Measurements from ENCODE around the gene OLFM2.

Gene OLFM2

DNA sequence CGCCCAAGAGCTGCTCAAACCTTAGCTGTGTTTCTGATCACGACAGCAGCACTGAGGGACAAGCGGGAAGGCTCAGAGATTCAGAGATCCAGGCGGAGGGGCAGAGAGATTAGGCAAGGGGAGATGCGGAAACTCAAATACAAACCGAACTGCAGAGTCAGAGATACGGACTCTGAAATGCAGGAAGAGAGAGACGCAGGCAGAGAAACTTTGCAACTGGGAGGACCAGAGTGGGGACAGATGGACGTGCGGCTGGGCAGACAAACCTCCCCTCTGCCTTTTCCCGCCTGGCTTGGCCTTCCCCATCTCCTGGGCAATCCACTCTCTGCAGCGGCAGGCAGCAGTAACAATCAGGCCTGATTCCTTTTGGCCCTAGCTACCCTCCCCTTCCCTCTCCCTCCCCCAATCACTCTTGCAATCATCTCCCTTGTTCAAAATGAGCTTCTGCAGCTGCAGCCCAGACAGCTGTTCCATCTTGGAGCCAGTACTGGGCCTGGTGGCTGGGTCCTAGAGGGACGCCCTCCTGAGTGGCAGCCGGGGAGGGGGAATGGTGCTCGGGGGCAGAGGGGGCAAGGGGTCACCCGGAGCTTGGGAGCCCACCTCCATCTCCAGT lies 29.7 kb downstream of the OLFM2 start:
- peak; percentile 18 for DNase-seq

DNA sequence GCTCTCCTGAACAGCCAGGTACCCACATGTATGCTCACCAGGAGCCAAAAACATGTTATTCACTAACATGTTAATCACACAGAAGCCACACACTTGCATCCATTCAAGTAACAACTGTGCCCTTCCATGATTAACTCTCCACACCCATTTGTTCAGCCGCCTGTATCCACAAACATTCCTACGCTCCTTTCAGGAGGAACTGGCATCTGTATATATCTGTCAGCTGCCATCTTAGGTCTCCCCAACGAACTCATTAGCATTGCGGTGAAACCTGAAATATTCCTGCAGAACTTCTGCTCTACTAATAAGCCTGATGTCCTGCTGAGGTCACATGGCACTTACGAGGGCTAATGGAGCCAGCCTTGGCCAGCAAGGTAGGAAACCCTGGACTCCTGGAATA lies 33.0 kb downstream of the OLFM2 start:
- DNase-seq, result no peak

DNA sequence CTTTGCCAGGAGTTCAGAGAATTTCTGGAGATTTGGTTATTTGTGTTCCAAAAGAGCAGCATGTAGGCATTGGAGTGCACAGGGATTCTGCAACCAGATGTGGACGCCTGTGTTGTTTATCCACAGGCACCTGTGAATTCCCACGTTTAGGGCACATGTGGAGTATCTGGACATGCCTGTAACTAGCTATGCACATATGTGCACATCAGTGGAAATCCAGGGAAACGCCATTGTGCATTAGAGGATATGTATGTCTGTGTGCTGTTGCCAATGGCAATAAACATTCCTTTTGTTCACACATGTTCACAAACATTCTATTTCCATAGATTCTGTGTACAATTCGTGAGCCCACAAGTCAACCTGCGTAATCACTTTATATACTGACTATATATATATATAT lies 34.7 kb downstream of the OLFM2 start:
- no peak for DNase-seq

GRCh38 chr19:9901020-9901419 lies 35.3 kb downstream of the OLFM2 start:
- DNase-seq, result no peak

- no peak for DNase-seq
These were observed 44.5 kb downstream of the OLFM2 start for GRCh38 chr19:9891609-9892373.

GRCh38 chr19:9885077-9885552 lies 51.2 kb downstream of the OLFM2 start:
- DNase-seq, result no peak

DNA sequence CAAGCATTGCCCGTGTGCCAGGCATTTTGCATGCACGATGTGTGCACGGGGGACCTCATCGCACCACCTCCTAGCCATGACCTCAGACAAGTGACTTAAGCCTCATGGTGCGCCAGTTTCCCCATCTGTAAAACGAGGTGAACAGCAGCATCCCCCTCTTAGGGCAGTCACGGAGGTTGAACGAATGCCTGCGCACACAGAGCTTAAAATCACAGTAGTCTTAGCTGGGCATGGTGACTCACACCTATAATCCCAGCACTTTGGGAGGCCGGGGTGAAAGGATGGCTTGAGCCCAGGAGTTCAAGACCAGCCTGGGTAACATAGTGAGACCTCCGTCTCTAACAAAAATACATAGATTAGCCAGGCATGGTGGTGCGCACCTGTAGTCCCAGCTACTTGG lies 52.6 kb downstream of the OLFM2 start:
- no peak for DNase-seq

DNA sequence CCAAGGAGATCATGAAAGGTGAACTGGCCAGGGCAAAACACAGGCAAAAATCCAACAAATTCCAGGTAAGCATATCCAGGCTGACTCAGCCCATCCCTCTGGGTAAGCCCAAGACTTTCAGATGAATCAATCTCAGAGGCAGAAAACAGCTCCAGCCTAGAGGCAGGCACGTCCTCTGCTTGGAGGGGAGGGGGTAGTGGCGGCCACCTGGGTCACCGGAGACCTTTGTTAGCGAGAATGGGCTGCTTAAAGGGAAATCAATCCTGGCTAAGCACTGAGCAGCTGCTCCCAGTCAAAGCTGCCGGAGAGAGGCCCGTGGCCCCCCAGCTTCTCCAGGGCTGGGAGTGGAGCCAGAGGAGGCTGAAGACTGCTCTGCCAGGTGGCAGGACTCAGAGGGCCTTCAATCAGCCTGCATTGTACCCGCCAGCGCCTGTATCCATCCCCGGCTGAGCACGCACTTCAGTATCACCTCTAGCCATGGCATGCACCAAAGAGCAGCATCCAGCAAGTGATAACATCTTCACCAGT lies 53.0 kb downstream of the OLFM2 start:
- peak; percentile 71 for DNase-seq

DNA sequence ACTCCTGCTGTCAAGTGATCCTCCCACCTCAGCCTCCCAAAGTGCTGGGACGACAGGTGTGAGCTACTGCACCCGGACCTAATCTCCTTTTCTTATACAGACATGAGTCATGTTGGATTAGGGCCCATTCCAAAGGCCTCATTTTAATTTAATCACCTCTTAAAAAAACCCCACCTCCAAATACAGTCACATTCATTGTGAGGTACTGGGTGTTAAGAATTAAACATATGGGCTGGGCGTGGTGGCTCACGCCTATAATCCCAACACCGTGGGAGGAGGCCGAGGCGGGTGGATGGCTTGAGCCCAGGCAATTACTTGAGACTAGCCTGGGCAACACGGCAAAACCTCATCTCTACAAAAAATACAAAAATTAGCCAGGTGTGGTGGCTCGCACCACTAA lies 54.6 kb downstream of the OLFM2 start:
- no peak for DNase-seq

DNA sequence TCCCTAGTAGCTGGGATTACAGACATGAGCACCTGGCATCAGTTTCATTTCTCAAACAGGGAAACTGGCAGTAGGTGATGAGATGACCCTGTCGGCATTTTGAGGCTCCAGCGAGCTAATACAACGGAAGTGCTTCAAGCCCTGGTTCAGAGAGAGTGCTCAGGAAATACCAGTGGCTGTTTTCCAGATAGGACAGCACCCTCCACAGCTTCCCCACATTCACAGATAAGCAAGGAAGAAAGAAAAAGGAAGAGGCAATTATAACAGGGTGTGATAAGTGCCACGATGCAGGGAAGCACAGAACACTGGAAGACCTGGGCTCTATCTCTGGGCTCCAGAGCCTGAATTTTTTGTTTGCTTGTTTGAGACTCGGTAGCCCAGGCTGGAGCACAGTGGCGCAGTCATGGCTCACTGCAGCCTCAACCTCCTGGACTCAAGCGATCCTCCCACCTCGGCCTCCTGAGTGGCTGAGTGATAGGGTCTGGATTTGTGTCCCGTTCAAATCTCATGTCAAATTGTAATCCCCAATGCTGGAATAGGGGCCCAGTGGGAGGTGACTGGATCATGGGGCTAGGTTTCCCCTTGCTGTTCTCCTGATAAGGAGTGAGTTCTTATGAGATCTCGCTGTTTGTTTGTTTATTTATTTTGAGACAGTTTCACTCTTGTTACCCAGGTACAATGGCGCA lies 57.7 kb downstream of the OLFM2 start:
- no peak for DNase-seq

DNA sequence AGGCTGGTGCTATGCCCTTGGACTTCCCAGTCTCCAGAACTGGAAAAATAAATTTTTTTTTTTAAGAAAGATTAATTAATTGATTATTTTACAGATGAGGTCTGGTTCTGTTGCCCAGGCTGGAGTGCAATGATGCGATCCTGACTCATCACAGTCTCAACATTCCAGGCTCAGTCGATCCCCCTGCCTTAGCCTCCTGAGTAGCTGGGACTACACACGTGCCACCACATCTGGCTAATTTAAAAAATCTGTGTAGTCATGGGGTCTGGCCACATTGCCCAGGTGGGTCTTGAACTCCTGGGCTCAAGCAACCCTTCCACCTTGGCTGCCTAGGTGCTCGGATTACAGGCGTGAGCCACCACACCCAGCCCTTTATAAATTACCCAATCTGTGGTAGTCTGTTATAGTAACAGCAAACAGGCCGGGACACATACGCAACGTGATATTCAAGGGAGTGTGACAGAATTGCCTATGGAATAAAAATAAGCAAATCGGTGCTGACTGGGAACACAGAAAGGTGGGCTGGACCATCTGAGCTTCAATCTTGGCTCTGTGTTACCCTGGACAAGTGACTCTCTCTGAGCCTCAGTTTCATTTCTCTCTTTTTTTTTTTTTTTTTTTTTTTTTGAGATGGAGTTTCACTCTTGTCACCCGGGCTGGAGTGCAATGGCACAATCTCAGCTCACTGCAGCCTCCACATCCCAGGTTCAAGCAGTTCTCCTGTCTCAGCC lies 58.4 kb downstream of the OLFM2 start:
- DNase-seq, result no peak

- DNase-seq, result no peak
These were observed 60.5 kb downstream of the OLFM2 start for GRCh38 chr19:9875796-9876195.

DNA sequence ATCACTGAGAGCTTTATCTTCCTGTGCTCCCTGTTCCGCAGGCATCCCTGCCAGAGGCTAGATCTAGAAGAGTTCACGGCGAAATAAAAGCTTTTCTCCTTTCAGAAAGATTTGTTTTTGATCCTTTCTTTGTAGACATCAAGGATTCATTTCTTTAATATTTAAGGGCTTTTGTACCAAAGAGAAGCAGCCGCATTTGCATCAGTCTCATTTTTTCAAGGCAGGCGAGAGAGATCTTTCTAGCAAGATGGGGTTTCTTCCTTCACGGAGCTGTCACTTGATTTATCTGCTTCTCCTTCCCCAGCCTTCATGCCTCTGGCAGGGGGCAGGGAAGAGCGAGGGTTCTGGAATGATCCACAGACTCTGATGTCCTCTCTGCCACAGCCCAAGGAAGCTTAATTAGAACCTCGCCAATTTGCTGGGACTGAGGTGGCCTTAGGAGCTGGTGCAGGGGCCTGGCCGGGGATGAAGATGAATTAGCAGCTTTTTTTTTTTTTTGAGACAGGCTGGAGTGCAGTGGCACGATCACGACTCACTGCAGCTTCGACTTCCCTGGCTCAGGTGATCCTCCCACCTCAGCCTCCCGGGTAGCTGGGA lies 61.2 kb downstream of the OLFM2 start:
- no peak for DNase-seq

DNA sequence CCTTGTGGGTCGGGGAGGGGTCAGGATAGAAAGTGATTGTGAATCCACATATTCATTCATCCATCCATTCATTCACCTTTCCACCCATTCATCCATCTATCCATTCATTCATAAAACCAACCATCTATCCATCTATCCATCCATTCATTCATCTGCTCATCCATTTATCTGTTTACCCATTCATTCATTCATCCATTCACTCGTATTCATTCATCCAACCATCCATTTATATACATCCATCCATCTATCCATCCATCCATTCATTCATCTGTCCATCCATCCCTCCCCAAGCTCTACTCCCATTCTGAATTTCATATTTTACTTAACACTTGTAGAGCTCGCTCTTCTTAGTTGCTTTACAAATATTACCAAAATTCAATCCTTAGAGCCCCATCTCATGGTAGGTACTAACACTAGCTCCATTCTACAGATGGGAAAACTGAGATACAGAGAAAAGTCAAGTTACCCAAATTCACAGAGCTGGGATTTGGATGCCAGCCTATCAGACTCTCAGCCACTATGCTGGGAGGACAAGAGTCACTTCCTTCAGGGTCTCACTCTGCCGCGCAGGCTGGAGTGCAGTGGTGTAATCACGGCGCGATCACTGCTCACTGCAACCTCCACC lies 63.6 kb downstream of the OLFM2 start:
- DNase-seq, result no peak

DNA sequence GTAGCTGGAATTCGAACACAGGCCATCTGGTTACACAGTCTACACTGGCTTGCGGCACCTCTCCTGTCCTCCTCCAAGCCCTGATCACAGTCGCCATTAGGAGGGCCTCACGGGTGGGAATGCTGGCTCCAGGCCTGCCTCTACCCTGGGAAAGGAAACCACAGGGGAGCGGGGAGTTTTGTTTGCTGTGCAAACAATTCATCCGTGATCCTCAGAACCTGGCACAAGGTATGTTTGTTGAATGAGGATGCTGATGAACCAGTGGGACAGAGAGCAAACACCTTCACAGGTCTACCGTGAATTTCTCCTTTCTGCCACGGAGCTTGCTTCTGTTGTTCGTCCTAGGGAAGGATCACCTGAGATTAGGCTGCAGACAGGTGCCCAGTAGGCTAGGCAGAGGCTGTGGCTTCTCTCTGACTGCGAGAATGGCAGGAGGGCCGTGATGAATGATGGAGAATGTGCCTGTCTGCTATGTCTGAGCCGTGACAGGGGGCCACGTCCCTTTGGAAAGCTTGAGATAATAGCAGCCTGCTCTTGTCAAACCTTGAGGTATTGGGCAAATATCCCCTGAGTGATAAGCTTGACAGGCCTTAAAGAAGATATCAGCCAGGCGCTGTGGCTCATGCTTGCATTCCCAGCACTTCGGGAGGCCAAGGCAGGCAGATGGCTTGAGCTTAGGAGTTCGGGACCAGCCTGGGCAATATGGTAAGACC lies 64.5 kb downstream of the OLFM2 start:
- DNase-seq, result no peak

GRCh38 chr19:9868983-9869617 lies 67.2 kb downstream of the OLFM2 start:
- no peak for DNase-seq

DNA sequence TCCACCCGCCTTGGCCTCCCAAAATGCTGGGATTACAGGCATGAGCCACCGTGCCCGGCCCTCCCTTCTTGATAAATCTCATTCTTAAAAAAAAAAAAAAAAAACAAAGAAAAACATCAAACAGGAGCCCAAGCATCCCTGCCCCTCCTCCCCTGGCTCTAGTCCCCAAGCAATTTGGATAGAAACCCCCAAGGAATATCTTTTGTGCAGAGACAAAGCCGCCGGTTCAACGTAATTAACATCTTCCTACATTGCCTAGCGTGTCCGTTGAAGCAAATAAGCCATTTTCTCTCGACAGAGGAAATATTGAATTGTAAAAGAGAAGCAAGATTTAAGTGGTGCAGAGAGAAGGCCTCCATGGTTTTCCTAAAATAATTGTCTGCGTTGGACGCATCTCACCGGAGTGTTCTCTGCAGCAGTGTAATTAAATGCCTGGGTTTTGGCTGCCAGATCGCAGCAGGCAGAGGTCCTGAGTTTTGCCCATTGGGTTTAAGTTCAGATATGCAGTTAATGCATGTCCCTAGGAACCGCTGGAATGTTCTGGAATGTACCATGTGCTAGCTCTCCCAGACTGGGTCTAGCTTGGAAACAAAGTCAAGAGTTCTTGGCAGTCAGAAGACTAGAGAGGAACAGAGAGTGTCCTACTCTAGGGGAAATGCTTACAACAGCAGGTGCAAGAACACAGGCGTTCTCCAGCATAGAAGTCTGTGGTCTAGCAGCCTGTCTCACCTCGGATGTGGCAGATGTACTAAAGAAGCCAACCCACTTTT lies 70.4 kb downstream of the OLFM2 start:
- DNase-seq, result no peak

DNA sequence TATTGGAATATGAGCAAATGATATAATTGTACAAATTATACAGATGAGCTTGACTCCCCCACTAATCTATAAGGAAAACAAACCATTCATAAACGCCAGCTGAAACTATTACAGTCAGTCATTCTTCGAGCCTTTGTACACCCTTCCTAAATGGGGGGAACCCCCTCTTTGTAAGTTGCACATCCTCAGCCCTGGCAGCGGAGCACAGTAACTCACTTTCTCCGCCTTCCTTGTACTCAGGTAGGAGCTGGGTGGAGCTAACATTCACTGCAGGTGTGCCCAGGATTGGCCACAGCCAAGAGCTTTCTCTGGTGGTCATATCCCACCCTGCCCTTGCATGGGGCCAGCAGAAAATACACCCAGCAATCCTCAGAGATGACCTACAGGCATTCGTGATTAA lies 72.6 kb downstream of the OLFM2 start:
- no peak for DNase-seq

DNA sequence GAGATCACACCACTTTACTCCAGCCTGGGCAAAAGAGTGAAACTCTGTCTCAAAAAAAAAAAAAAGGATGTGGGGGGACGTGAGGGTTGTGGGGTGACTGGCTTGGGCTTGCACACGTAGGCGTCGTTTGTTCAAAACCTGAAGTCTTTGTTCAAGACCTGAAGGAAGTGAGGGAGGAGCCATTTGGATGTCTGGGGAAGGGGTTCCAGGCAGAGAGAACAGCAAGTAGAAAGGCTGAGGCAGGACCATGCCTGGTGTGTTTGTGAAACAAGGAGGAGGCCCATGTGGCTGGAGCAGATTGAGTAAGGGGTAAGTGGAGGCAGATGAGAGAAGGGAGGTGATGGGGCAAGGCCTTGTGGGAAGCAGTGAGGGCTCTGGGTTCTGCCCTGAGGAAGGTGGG lies 73.4 kb downstream of the OLFM2 start:
- no peak for DNase-seq

DNA sequence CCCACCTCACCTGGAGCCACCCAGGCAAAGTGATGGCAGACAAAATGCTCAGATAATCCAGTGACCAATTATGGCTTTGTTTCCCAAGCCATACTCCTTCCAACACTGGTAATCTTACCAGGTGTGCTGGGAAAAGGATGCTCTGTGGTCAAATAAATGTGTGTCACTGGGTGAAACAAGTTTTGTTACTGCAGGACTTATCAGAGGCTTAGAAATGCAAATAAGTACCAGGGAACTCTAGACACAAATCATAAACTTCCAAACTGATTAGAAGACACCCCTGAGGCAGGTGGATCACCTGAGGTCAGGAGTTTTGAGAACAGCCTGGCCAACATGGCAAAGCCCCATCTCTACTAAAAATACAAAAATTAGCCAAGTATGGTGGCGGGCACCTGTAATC lies 74.8 kb downstream of the OLFM2 start:
- DNase-seq, result no peak
